LoVo (cell line): ENCODE results near the gene LRRC40.
"Not testable (repeated sequence)": the region's sequence is repeated elsewhere in the genome, so short reads cannot be mapped to it uniquely, and the experiment has no call there.

Experiments used
- DNase-seq: peaks from one replicate; pipeline ENCODE4 v3.0.0-alpha.2; 2016; ENCODE audit warnings: low spot score

LRRC40 gene

DNA sequence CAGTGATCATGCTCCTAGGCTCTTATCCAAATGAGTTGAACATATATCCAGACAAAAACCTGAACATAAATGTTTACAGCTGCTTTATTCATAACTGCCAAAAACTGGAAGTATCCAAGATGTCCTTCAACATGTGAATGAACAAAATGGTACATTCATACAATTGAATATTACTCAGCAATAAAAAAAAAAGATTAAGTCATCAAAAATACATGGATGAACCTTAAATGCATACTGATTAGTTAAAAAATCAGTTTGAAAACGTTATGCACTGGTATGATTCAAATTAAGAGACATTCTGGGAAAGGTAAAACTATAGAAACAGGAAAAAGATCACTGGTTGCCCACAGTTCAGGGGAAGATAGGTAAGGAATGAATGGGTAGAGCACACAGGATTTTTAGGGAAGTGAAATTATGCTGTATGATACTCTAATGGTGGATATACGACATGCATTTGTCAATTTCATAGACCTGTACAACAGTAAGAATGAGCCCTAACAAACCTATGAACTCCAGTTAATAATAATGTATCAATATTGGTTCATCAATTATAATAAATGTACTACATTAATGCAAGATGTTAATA, 3.1 kb downstream of the LRRC40 start:
- DNase-seq, result no peak

GRCh38 chr1:70200065-70200464, 5.3 kb downstream of the LRRC40 start:
- DNase-seq, result no peak

DNA sequence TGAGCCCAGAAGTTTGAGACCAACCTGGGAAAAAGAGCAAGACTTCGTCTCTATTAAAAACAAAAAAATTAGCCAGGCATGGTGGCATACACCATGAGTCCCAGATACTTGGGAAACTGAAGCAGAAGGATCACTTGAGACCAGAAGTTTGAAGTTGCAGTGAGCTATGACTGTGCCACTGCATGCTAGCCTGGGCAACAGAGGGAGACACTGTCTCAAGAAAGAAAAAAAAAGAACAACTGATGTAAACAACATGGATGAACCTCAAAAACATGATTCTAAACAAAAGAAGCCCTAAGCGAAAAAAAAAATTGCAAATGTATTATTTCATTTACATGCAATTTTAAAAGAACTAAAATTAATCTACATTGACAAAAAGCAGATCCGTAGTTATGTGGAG, 9.0 kb downstream of the LRRC40 start:
- no peak for DNase-seq

- DNase-seq, result no peak
These were observed 10.0 kb downstream of the LRRC40 start for GRCh38 chr1:70195342-70195741.

GRCh38 chr1:70194601-70195000, 10.8 kb downstream of the LRRC40 start:
- DNase-seq, result no peak

GRCh38 chr1:70192446-70192845, 12.9 kb downstream of the LRRC40 start:
- DNase-seq, result not testable (repeated sequence)

DNA sequence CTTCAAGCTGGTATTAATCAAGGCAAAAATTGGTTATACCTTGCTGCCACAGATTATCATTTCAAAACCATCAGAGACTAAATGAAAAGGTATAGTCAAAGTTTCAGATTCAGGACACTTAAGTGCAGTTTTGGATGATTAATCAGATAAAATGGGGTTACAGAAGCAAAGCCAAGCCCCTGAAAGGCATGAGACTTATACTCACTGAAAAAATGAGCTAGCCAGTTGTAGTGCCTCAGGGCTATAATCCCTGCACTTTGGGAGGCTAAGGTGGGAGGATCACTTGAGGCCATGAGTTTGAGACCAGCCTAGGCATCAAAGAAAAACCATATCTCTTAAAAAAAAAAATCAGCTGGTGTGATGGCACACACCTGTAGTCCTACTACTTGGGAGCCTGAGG, 15.2 kb downstream of the LRRC40 start:
- DNase-seq, result no peak

DNA sequence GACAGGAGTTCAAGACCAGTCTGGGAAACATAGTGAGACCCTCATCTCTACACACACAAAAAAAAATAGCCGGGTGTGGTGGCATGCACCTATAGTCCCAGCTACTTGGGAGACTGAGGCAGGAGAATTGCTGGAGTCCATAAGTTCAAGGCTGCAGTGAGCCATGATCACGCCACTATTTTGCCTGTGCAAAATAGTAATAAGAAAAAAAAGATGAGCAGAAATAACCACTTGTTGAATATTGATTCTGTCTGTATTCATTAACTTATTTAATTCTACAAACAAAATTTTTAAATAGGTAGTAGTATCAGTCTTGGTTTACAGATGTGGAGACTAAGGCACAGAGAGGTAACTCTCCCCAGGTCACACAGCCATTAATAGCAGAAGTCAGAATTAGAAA, 16.9 kb downstream of the LRRC40 start:
- DNase-seq, result no peak

- DNase-seq, result not testable (repeated sequence)
These were observed 20.2 kb downstream of the LRRC40 start for GRCh38 chr1:70185181-70185580.

GRCh38 chr1:70171512-70171911, 33.9 kb downstream of the LRRC40 start:
- DNase-seq, result no peak

DNA sequence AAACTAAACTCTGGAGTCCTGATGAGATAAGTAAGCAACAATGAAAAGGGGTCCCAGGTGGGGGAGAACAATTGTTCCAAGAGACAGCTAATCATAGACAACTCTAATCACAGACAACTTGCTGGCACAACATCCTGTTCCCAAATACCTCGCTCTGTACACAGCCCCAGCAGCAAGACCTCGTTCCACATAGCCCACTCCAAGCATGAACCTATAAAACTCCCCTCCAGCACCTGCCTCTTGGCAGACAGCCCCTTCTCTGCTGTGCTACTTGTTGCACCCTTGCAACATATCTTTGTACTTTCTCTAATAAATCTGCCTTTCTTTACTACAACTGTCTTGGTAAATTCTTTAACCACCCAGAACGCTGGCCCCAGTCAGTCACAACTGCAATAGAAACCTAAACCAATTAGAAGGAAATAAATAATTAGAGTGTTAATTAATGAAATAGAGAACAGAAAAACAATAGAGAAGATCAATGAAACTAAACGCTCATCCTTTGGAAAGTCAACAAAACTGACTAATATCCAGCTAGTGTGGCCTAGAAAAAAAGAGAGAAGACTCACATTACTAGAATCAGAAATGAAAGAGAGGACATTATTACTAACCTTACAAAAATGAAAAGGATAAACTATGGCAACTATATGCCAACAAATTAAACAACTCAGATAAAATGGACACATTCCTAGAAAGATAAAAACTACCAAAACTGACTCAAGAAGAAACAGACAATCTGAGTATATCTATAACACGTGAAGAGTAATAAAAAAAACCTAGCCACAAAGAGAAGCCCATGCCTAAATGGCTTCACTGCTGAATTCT, 36.1 kb downstream of the LRRC40 start:
- DNase-seq, result no peak

- no peak for DNase-seq
These were observed 37.1 kb downstream of the LRRC40 start for GRCh38 chr1:70168283-70168682.

GRCh38 chr1:70164350-70164749, 41.0 kb downstream of the LRRC40 start:
- DNase-seq, result no peak

GRCh38 chr1:70156529-70157120, 48.8 kb downstream of the LRRC40 start:
- no peak for DNase-seq

- DNase-seq, result no peak
These were observed 51.6 kb downstream of the LRRC40 start for GRCh38 chr1:70153739-70154138.

- no peak for DNase-seq
These were observed 54.9 kb downstream of the LRRC40 start for GRCh38 chr1:70150444-70150843.

GRCh38 chr1:70146488-70146887, 58.9 kb downstream of the LRRC40 start:
- DNase-seq, result no peak

- no peak for DNase-seq
These were observed 62.2 kb downstream of the LRRC40 start for GRCh38 chr1:70143048-70143659.

DNA sequence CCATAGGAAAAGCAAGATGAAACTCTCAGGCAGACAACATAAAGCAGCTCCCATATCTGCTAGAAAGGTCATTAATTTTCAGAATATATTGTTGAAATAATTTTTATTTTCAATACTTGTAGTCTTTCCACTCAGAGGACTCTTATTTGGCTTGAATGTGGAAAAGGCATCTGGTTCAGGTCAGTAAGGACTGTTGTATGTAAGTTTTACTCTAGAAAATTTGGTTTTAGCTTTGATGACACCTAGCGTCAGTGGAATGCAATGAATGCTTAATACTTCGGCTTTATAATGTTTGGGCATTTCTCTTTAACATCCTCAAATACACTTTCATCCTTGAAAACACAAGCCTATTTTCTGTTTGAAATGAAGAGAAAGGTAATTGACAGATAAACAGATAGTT, 63.3 kb downstream of the LRRC40 start:
- no peak for DNase-seq

- no peak for DNase-seq
These were observed 64.5 kb downstream of the LRRC40 start for GRCh38 chr1:70140894-70141293.

DNA sequence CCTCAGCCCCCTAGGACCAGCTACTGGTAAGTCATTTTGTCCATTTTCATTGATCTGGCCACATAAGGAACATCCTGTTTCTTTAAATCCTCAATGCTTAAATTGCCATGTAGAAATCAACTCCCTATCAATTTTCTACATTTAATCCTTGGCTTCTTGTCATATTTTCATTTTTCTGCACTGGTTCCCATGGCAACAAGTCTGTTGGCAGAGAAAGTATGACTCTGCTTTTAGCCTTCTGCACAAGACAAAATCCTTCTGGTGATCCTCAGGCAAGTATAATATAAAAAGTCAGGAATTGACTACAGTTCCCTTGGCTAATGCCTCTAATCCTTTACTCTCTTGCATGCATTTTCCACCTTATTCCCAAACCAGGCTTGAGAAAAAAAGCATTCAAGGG, 65.0 kb downstream of the LRRC40 start:
- DNase-seq, result no peak

- no peak for DNase-seq
These were observed 71.2 kb downstream of the LRRC40 start for GRCh38 chr1:70134148-70134547.

GRCh38 chr1:70117046-70117445, 88.3 kb downstream of the LRRC40 start:
- no peak for DNase-seq
